Ishikawa (cell line): ENCODE data around the gene ADIPOR1.

Experiments
- CEBPB ChIP-seq: IDR thresholded peaks from 2 replicates; pipeline ENCODE4 v1.6.1; 2012
- CREB1 ChIP-seq: IDR thresholded peaks from 2 replicates; pipeline ENCODE4 v1.6.1; 2012; ENCODE audit warnings: low read depth
- EP300 ChIP-seq: IDR thresholded peaks from 2 replicates; pipeline ENCODE4 v1.6.1; 2012; ENCODE audit warnings: borderline replicate concordance
- FOXM1 ChIP-seq: IDR thresholded peaks from 2 replicates; pipeline ENCODE4 v1.6.1; 2012; ENCODE audit warnings: low read depth, borderline replicate concordance
- MAX ChIP-seq: IDR thresholded peaks from 2 replicates; pipeline ENCODE4 v1.6.1; 2012
- NFIC ChIP-seq: IDR thresholded peaks from 2 replicates; pipeline ENCODE4 v1.6.1; 2012
- RAD21 ChIP-seq: IDR thresholded peaks from 2 replicates; pipeline ENCODE4 v1.6.1; 2012; ENCODE audit warnings: low read depth
- TAF1 ChIP-seq: IDR thresholded peaks from 2 replicates; pipeline ENCODE4 v1.6.1; 2012; ENCODE audit warnings: low read depth, mild to moderate bottlenecking
- TEAD4 ChIP-seq: IDR thresholded peaks from 2 replicates; pipeline ENCODE4 v1.6.1; 2012
- YY1 ChIP-seq: IDR thresholded peaks from 2 replicates; pipeline ENCODE4 v1.6.1; 2012; ENCODE audit warnings: low read depth

GRCh38 chr1:202919615-202920014 is 38.5 kb downstream of the ADIPOR1 start:
- no peak for TF ChIP-seq TAF1
- TF ChIP-seq CEBPB, result no peak
- no peak for TF ChIP-seq MAX
- no peak for TF ChIP-seq EP300
- no peak for TF ChIP-seq CREB1
- no peak for TF ChIP-seq TEAD4
- no peak for TF ChIP-seq YY1
- no peak for TF ChIP-seq FOXM1
- TF ChIP-seq NFIC, result no peak
- no peak for TF ChIP-seq RAD21
